ENCODE measurements around the gene ELMO1. TPM values are rescaled to one million over a fixed set of nuclear protein-coding genes. Genes with fewer than 3 reads are reported as not detected.

ELMO1 gene
- total RNA-seq, 1 experiment from 2014 or later, result not detected

DNA sequence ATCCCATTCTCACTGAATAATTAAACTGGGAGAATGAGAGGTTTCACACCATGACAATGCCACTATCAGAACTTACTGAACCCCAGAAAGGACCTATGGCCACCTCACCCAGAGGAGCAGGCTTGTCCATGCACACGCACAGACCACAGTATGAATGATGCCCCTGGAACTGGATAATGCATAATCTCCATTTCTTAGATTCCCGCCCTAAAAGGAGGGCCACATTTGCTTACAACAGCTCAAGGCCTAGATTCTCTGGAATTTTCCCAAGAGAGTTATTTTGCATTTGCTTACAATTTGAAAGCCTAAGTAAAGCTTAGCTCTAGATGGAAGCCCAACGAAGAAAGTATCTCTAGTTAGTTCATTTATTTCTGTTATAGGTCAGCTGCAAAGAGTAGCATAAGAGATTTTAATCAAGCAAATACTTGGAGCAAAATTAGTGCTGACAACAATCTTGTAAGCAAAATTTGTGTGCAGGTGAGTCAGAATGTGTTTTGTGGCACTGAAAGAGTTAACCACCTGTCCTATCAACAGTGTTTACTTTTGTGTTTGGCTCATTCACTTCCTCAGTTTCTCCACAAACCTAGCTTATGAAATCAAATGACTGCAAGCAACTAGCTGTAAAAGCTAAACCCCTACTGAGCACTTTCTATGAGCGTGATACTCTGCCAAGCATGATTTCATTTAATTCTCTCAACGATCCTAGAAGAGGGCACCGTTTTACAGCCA, 32.1 kb downstream of the ELMO1 start:
- POLR2A ChIA-PET (ENCODE audit: low non-redundant PET), result no interaction called here
- TF ChIP-seq EZH2 (IDR thresholded peaks at IDR 0.05; ENCODE audit: borderline replicate concordance, low read depth, low read length, poor library complexity, severe bottlenecking), result no peak
- TF ChIP-seq, protein P1, sequence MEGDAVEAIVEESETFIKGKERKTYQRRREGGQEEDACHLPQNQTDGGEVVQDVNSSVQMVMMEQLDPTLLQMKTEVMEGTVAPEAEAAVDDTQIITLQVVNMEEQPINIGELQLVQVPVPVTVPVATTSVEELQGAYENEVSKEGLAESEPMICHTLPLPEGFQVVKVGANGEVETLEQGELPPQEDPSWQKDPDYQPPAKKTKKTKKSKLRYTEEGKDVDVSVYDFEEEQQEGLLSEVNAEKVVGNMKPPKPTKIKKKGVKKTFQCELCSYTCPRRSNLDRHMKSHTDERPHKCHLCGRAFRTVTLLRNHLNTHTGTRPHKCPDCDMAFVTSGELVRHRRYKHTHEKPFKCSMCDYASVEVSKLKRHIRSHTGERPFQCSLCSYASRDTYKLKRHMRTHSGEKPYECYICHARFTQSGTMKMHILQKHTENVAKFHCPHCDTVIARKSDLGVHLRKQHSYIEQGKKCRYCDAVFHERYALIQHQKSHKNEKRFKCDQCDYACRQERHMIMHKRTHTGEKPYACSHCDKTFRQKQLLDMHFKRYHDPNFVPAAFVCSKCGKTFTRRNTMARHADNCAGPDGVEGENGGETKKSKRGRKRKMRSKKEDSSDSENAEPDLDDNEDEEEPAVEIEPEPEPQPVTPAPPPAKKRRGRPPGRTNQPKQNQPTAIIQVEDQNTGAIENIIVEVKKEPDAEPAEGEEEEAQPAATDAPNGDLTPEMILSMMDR (conservative IDR thresholded peaks at IDR 0.05; ENCODE audit: low read depth, low read length), result no peak
- intact Hi-C loops (cut with micrococcal nuclease; ENCODE audit: unreplicated experiment), result no loop called here
- H3K4me3 ChIP-seq (ENCODE audit: low read depth, low read length, poor library complexity, severe bottlenecking), result no peak overlapping the region
- BruUV-seq (replicated peaks), result no TSS peak
- CTCF ChIA-PET, result no interaction called here
- no peaks in the 10 kb centered on the region for H3K27me3 ChIP-seq (replicated peaks; ENCODE audit: insufficient read depth, low read depth, low read length, poor library complexity)
- no peak for DNase-seq (ENCODE audit: low spot score)
- no peak overlapping the region for H3K27ac ChIP-seq (ENCODE audit: low read depth, low read length, poor library complexity, severe bottlenecking)
- no peaks in the 10 kb centered on the region for H3K4me1 ChIP-seq (ENCODE audit: insufficient read depth, low read length, poor library complexity, severe bottlenecking)
- H3K36me3 ChIP-seq (ENCODE audit: insufficient read depth, low read length, poor library complexity, severe bottlenecking), result no peaks in the 10 kb centered on the region
- H3K9me3 ChIP-seq (ENCODE audit: low read depth, low read length, poor library complexity, severe bottlenecking), result no peaks in the 10 kb centered on the region

DNA sequence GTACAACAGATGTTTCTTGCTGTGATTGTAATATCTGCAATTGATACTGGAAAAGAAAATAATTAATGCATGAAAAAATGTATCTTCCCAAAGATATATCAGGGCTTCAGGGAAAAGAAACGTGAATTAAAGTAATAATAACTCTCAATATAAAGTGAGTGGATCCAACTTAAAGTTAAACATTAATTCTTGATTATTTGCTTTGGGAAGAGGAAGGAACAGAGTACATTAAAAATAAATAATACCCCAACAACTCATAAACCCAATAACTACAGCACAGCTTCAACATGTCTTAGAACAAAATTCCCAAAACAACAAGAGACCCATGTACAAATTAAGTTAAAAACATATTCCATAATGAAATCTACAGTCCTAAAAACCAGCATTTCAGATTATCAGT, 33.0 kb downstream of the ELMO1 start:
- ChIA-PET POLR2A (ENCODE audit: low non-redundant PET) (no interaction called here), CTCF (no interaction called here)
- Histone ChIP-seq H3K4me3 (ENCODE audit: low read depth, low read length, poor library complexity, severe bottlenecking) (no peak overlapping the region), H3K36me3 (ENCODE audit: insufficient read depth, low read length, poor library complexity, severe bottlenecking) (no peaks in the 10 kb centered on the region), H3K9me3 (ENCODE audit: low read depth, low read length, poor library complexity, severe bottlenecking) (no peaks in the 10 kb centered on the region), H3K4me1 (ENCODE audit: insufficient read depth, low read length, poor library complexity, severe bottlenecking) (no peaks in the 10 kb centered on the region), H3K27ac (ENCODE audit: low read depth, low read length, poor library complexity, severe bottlenecking) (no peak overlapping the region), H3K27me3 (replicated peaks; ENCODE audit: insufficient read depth, low read depth, low read length, poor library complexity) (no peaks in the 10 kb centered on the region)
- intact Hi-C loops (cut with micrococcal nuclease; ENCODE audit: unreplicated experiment), result no loop called here
- no peak for DNase-seq (ENCODE audit: low spot score)
- TF ChIP-seq EZH2 (IDR thresholded peaks at IDR 0.05; ENCODE audit: borderline replicate concordance, low read depth, low read length, poor library complexity, severe bottlenecking), result no peak
- TF ChIP-seq, protein P1 (conservative IDR thresholded peaks at IDR 0.05; ENCODE audit: low read depth, low read length), result no peak
- no TSS peak for BruUV-seq (replicated peaks)

DNA sequence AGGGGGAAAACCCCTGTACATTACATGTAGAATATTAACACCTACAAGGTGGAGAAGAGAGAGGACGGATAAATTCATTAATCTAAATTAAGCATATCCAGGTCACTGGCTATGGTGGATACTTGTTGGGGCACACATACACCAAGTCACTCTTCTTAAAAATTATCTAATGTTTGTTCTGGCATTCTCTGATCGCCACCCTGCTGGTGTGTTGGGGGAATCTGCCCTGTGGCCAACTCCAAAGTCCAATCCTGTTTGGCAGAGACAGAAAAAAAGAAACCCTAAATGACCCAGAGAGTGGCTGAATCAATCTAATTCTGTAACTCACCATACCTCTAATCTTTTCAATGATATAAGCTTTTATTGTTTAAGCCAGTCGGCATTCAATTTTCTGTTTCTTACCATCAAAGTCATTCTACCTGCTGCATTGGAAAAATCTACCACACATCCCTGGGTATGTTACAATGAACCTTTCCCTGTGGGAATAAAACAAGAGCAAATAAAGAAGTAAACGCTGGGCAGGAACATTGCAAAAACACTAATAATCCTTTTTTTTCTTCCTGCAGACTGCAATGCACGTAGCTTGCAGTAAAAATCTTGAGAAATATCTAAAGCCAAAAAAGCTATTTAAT, 34.2 kb downstream of the ELMO1 start:
- ChIA-PET CTCF (no interaction called here), POLR2A (ENCODE audit: low non-redundant PET) (no interaction called here)
- no TSS peak for BruUV-seq (replicated peaks)
- H3K27me3 ChIP-seq (replicated peaks; ENCODE audit: insufficient read depth, low read depth, low read length, poor library complexity), result no peaks in the 10 kb centered on the region
- intact Hi-C loops (cut with micrococcal nuclease; ENCODE audit: unreplicated experiment), result no loop called here
- H3K36me3 ChIP-seq (ENCODE audit: insufficient read depth, low read length, poor library complexity, severe bottlenecking), result no peaks in the 10 kb centered on the region
- no peaks in the 10 kb centered on the region for H3K9me3 ChIP-seq (ENCODE audit: low read depth, low read length, poor library complexity, severe bottlenecking)
- TF ChIP-seq, protein P1 (conservative IDR thresholded peaks at IDR 0.05; ENCODE audit: low read depth, low read length), result no peak
- TF ChIP-seq EZH2 (IDR thresholded peaks at IDR 0.05; ENCODE audit: borderline replicate concordance, low read depth, low read length, poor library complexity, severe bottlenecking), result no peak
- H3K27ac ChIP-seq (ENCODE audit: low read depth, low read length, poor library complexity, severe bottlenecking), result no peak overlapping the region
- no peak for DNase-seq (ENCODE audit: low spot score)
- no peak overlapping the region for H3K4me3 ChIP-seq (ENCODE audit: low read depth, low read length, poor library complexity, severe bottlenecking)
- no peaks in the 10 kb centered on the region for H3K4me1 ChIP-seq (ENCODE audit: insufficient read depth, low read length, poor library complexity, severe bottlenecking)

Measured in A673 (cell line).